Testis (tissue), 3 donors: ENCODE measurements around the gene REPS2. TPM values are rescaled to one million over a fixed set of nuclear protein-coding genes. Genes with fewer than 3 reads are reported as not detected.

Experiments
- polyA plus RNA-seq: library from polyadenylated mRNA; stranded (reverse); fragments of 350-450 nt; fragmentation: Illumina TruSeq; extraction: RNeasy Lipid Tissue Mini Kit (QIAGEN cat#74804); gene quantifications from one replicate; pipeline ENCODE4 v1.2.3, GENCODE V29; 2014; ENCODE audit warnings: low read depth, low replicate concordance; ENCODE audit not compliant: insufficient read depth
- small RNA-seq, 2 donors: library from RNA; depleted of rRNA; stranded (forward); fragments of <200 nt; gene quantifications; one replicate each; pipeline ENCODE3, GENCODE V24; 2016
- total RNA-seq, 2 donors: library from RNA; depleted of rRNA; stranded (reverse); fragments of >200 nt; gene quantifications; one replicate each; pipeline ENCODE4 v1.2.3, GENCODE V29; 2016

The REPS2 gene
- total and polyA plus RNA-seq, 3 donors from 2014 or later, result 6.7 to 19.6 (median 13.2) TPM

Small RNA genes within 50 kb of the gene (small RNA-seq; reads per million reads assigned to genes)
- 0 reads per million in 2 donors for gene RF00019
- 0 reads per million in 2 donors for gene RF00190

Other genes starting within 250 kb of the REPS2 start
- 1 to 10 TPM; 9.5 to 9.7 TPM for gene CTPS2, start 234.0 kb upstream of the REPS2 start, total RNA-seq
- 3.2 TPM for gene CTPS2, start 234.0 kb upstream of the REPS2 start, polyA plus RNA-seq
- gene SYAP1, start 227.0 kb upstream of the REPS2 start, total RNA-seq, result 10 to 100 TPM; 15.6 to 17.1 TPM
- 9.0 TPM for gene SYAP1, start 227.0 kb upstream of the REPS2 start, polyA plus RNA-seq
- gene TXLNG, start 160.2 kb upstream of the REPS2 start, total RNA-seq, result 10 to 100 TPM; 13.7 to 14.0 TPM
- gene TXLNG, start 160.2 kb upstream of the REPS2 start, polyA plus RNA-seq, result 9.2 TPM
- gene RBBP7, start 76.3 kb upstream of the REPS2 start, total RNA-seq, result 100 to 1,000 TPM; 311 to 375 TPM
- gene RBBP7, start 76.3 kb upstream of the REPS2 start, polyA plus RNA-seq, result 206 TPM